Bronchus fibroblast of lung (primary cell): ENCODE data around the gene CAPZA3. TPM values are rescaled to one million over a fixed set of nuclear protein-coding genes. Genes with fewer than 3 reads are reported as not detected.

Experiments
- total RNA-seq: library from RNA; depleted of rRNA; stranded (reverse); fragments of >200 nt; gene quantifications from 2 replicates; pipeline ENCODE4 v1.2.3, GENCODE V29; 2015

The CAPZA3 gene, protein sequence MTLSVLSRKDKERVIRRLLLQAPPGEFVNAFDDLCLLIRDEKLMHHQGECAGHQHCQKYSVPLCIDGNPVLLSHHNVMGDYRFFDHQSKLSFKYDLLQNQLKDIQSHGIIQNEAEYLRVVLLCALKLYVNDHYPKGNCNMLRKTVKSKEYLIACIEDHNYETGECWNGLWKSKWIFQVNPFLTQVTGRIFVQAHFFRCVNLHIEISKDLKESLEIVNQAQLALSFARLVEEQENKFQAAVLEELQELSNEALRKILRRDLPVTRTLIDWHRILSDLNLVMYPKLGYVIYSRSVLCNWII
- total RNA-seq = not detected in 2 replicates

GRCh38 chr12:18737819-18738218, at the start of gene CAPZA3, which contains the start of gene PLCZ1:
CAPZA3 (plus strand) TSS chr12:18738119; CDS start chr12:18738269, 150 bp downstream.
PLCZ1 (minus strand) TSS chr12:18738012; CDS start chr12:18737371, 641 bp downstream.

Other genes with a start within 250 kb of the CAPZA3 start
- gene PLCZ1, start 107 bp upstream of the CAPZA3 start, total RNA-seq = not detected in 2 replicates